Activated T-cell treated with anti-CD3 and anti-CD28 coated beads, Interleukin-2, amount 50 U/mL, for 24 hours (primary cell): ENCODE results near the gene TRIP13.
"Not testable (repeated sequence)": the region's sequence is repeated elsewhere in the genome, so short reads cannot be mapped to it uniquely, and the experiment has no call there.

Experiments
- DNase-seq: peaks from one replicate; pipeline ENCODE4 v3.0.0-alpha.2; 2020
- H3K27ac Mint-ChIP-seq: 2 replicates; pipeline ENCODE4 v1.8.0; 2020; ENCODE audit warnings: mild to moderate bottlenecking, mixed read lengths
- H3K27me3 Mint-ChIP-seq: 2 replicates; pipeline ENCODE4 v1.8.0; 2020; ENCODE audit warnings: mixed read lengths
- H3K36me3 Mint-ChIP-seq: 2 replicates; pipeline ENCODE4 v1.8.0; 2020; ENCODE audit warnings: low read depth, mixed read lengths
- H3K4me1 Mint-ChIP-seq: 2 replicates; pipeline ENCODE4 v1.8.0; 2020; ENCODE audit warnings: low read depth, mixed read lengths
- H3K4me3 Mint-ChIP-seq: 2 replicates; pipeline ENCODE4 v1.8.0; 2020; ENCODE audit warnings: mild to moderate bottlenecking, moderate library complexity, mixed read lengths
- H3K9me3 Mint-ChIP-seq: 2 replicates; pipeline ENCODE4 v1.8.0; 2020; ENCODE audit warnings: mixed read lengths

Gene TRIP13

DNA sequence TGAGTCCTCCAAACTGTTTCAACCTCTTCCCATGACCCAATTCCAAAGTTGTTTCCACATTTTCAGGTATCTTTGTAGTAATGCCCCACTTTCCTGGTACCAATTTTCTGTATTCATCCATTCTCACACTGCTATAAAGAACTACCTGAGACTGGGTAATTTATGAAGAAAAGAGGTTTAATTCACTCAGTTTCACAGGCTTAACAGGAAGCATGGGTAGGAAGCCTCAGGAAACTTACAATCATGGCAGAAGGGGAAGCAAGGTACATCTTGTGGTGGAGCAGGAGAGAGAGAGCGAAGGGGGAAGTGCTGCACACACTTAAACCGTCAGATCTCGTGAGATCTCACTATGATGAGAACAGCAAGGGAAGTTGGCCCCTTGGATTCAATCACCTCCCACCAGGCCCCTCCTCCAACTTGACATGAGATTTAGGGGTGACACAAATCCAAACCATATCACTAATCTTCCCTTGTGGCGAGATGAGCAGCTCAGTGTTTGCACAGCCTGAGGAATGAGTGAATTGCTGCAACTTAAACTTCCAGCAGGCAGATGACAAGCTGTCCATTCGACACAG lies 42.9 kb downstream of the TRIP13 start:
- no peak overlapping the region for H3K27ac Mint-ChIP-seq
- H3K4me3 Mint-ChIP-seq, result no peak overlapping the region
- H3K9me3 Mint-ChIP-seq, result no peaks in the 10 kb centered on the region
- H3K4me1 Mint-ChIP-seq, result peaks cover 27% of the 10 kb centered on the region
- H3K27me3 Mint-ChIP-seq, result peaks cover 12% of the 10 kb centered on the region
- no peak for DNase-seq
- no peaks in the 10 kb centered on the region for H3K36me3 Mint-ChIP-seq

GRCh38 chr5:936149-937144 lies 43.8 kb downstream of the TRIP13 start:
- H3K27ac Mint-ChIP-seq, result no peak overlapping the region

DNA sequence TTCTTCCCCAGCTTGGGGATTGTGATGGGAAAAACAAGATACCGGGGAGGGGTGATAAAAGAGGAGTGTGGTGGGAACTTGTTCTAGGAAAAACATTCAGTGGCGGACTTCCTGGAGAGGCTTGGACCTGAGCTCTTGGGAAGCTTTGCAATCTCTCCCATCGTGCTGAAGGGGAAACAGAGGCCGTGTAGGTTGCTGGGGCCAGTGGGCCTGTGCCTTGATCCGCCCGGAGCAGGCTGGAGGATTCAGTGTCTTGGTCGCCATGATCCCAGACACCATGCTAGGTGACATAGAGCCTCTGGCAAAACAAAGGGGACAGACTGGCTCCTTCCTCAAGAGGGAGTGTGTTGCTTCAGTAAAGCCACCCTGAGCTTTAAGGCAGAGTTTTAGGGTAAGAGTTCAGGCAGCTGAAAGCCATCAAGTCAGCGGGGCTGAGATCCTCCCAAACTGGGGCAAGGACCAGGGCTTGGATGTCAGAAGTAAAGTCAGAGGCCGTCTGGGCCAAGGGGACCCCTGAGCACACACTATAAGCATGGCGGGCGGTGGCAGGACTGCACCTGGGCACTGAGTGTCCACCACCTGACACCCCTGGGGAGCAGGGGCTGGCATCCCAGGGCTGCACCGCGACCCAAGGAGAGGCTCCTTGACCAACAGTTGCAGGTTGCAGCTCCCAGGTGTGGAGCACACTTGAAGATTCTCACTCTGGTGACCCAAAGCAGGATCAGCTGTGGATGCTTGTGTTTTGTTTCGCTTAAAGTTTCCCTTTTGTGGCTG lies 44.7 kb downstream of the TRIP13 start:
- H3K36me3 Mint-ChIP-seq, result no peaks in the 10 kb centered on the region
- H3K9me3 Mint-ChIP-seq, result no peaks in the 10 kb centered on the region
- peaks cover 17% of the 10 kb centered on the region for H3K27me3 Mint-ChIP-seq
- peaks cover 24% of the 10 kb centered on the region for H3K4me1 Mint-ChIP-seq
- H3K4me3 Mint-ChIP-seq, result no peak overlapping the region
- no peak overlapping the region for H3K27ac Mint-ChIP-seq
- DNase-seq, result no peak

More at GRCh38 chr5:936149-937144, 43.8 kb downstream of the TRIP13 start:
- Mint-ChIP-seq H3K4me1 (peaks cover 27% of the 10 kb centered on the region), H3K9me3 (no peaks in the 10 kb centered on the region), H3K27me3 (peaks cover 14% of the 10 kb centered on the region), H3K36me3 (no peaks in the 10 kb centered on the region), H3K4me3 (no peak overlapping the region)
- no peak for DNase-seq

GRCh38 chr5:939368-939767 lies 46.7 kb downstream of the TRIP13 start:
- H3K36me3 Mint-ChIP-seq, result no peaks in the 10 kb centered on the region
- H3K27ac Mint-ChIP-seq, result no peak overlapping the region
- peaks cover 30% of the 10 kb centered on the region for H3K27me3 Mint-ChIP-seq
- H3K4me3 Mint-ChIP-seq, result no peak overlapping the region
- H3K9me3 Mint-ChIP-seq, result no peaks in the 10 kb centered on the region
- peaks cover 10% of the 10 kb centered on the region for H3K4me1 Mint-ChIP-seq
- no peak for DNase-seq

GRCh38 chr5:940741-941140 lies 48.1 kb downstream of the TRIP13 start:
- DNase-seq, H3K4me3 Mint-ChIP-seq, H3K36me3 Mint-ChIP-seq, H3K27ac Mint-ChIP-seq, H3K9me3 Mint-ChIP-seq, H3K4me1 Mint-ChIP-seq: not testable (repeated sequence)
- peaks cover 44% of the 10 kb centered on the region for H3K27me3 Mint-ChIP-seq

DNA sequence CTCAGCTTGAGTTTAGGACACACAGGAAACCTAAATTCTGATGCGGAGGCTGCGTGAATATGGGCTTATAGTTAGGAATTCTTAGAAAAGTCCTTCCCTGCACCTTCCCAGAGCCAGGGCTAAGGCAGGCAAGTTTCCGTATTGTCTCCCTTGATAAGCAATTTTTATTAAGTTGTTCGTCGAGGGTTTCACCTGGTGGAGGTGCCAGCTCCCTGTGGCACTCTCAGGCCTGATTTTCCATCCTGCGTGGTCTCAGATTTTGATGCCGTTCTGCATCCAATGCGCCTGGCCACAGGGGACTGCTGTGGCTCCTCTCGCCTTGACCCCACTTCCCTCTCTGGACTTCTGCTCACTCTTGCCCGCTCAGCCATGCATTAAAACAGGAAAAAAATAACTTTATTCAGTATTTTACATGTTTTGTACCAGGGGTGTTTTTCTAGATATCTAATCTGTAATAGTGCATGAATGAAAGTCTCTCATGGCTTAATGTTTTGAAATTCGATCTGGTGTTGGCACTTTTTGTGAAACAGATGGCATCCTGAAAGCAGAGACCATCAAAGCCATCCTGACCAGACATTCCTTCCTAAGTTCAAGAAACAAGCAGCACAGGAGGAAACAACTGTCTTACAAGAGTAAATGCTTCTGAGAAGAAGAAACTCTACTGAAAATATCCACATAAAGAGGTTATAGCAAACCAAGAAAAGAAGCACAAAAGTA lies 50.7 kb downstream of the TRIP13 start:
- Mint-ChIP-seq H3K4me3 (no peak overlapping the region), H3K27me3 (peaks cover 67% of the 10 kb centered on the region), H3K9me3 (no peaks in the 10 kb centered on the region), H3K27ac (no peak overlapping the region), H3K36me3 (no peaks in the 10 kb centered on the region), H3K4me1 (no peaks in the 10 kb centered on the region)
- no peak for DNase-seq

- Mint-ChIP-seq H3K27ac (no peak overlapping the region), H3K4me1 (no peaks in the 10 kb centered on the region), H3K4me3 (no peak overlapping the region), H3K36me3 (no peaks in the 10 kb centered on the region), H3K27me3 (peaks cover 74% of the 10 kb centered on the region), H3K9me3 (no peaks in the 10 kb centered on the region)
- no peak for DNase-seq
Observed at GRCh38 chr5:943918-944620, 51.4 kb downstream of the TRIP13 start.

GRCh38 chr5:944621-944927 lies 51.9 kb downstream of the TRIP13 start:
- H3K27ac Mint-ChIP-seq, result no peak overlapping the region
- no peaks in the 10 kb centered on the region for H3K36me3 Mint-ChIP-seq
- no peaks in the 10 kb centered on the region for H3K4me1 Mint-ChIP-seq
- no peaks in the 10 kb centered on the region for H3K9me3 Mint-ChIP-seq
- no peak for DNase-seq
- H3K27me3 Mint-ChIP-seq, result peaks cover 75% of the 10 kb centered on the region
- no peak overlapping the region for H3K4me3 Mint-ChIP-seq

GRCh38 chr5:944992-945685 lies 52.5 kb downstream of the TRIP13 start:
- Mint-ChIP-seq H3K4me3 (no peak overlapping the region), H3K27me3 (peaks cover 79% of the 10 kb centered on the region), H3K4me1 (no peaks in the 10 kb centered on the region), H3K9me3 (no peaks in the 10 kb centered on the region), H3K27ac (no peak overlapping the region), H3K36me3 (no peaks in the 10 kb centered on the region)
- no peak for DNase-seq

GRCh38 chr5:945691-946551 lies 53.2 kb downstream of the TRIP13 start:
- Mint-ChIP-seq H3K27me3 (peaks cover 81% of the 10 kb centered on the region), H3K27ac (no peak overlapping the region), H3K4me1 (no peaks in the 10 kb centered on the region), H3K4me3 (no peak overlapping the region), H3K9me3 (no peaks in the 10 kb centered on the region), H3K36me3 (no peaks in the 10 kb centered on the region)
- DNase-seq, result no peak

GRCh38 chr5:946720-947625 lies 54.3 kb downstream of the TRIP13 start:
- H3K27me3 Mint-ChIP-seq, result peaks cover 81% of the 10 kb centered on the region
- no peak overlapping the region for H3K4me3 Mint-ChIP-seq
- H3K4me1 Mint-ChIP-seq, result no peaks in the 10 kb centered on the region
- H3K9me3 Mint-ChIP-seq, result no peaks in the 10 kb centered on the region
- H3K27ac Mint-ChIP-seq, result no peak overlapping the region
- no peak for DNase-seq
- no peaks in the 10 kb centered on the region for H3K36me3 Mint-ChIP-seq
